ENCODE results near the gene PCSK2. TPM values are rescaled to one million over a fixed set of nuclear protein-coding genes. Genes with fewer than 3 reads are reported as not detected.

The PCSK2 gene
- total RNA-seq, 1 donor from 2014 or later: 46.4 TPM

- H3K27ac Mint-ChIP-seq: no peak overlapping the region
- no peaks in the 10 kb centered on the region for H3K4me1 Mint-ChIP-seq (ENCODE audit: unreplicated experiment)
- no peaks in the 10 kb centered on the region for H3K27me3 Mint-ChIP-seq
- H3K4me3 Mint-ChIP-seq: no peak overlapping the region
- TF ChIP-seq, protein P1, sequence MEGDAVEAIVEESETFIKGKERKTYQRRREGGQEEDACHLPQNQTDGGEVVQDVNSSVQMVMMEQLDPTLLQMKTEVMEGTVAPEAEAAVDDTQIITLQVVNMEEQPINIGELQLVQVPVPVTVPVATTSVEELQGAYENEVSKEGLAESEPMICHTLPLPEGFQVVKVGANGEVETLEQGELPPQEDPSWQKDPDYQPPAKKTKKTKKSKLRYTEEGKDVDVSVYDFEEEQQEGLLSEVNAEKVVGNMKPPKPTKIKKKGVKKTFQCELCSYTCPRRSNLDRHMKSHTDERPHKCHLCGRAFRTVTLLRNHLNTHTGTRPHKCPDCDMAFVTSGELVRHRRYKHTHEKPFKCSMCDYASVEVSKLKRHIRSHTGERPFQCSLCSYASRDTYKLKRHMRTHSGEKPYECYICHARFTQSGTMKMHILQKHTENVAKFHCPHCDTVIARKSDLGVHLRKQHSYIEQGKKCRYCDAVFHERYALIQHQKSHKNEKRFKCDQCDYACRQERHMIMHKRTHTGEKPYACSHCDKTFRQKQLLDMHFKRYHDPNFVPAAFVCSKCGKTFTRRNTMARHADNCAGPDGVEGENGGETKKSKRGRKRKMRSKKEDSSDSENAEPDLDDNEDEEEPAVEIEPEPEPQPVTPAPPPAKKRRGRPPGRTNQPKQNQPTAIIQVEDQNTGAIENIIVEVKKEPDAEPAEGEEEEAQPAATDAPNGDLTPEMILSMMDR (conservative IDR thresholded peaks at IDR 0.05): no peak
- H3K9me3 Mint-ChIP-seq: peaks cover 5% of the 10 kb centered on the region
- no peaks in the 10 kb centered on the region for H3K36me3 Mint-ChIP-seq
- no peak for DNase-seq (ENCODE audit: extremely low spot score, unreplicated experiment)
Observed at GRCh38 chr20:17357238-17357637, 130.4 kb downstream of the PCSK2 start.

DNA sequence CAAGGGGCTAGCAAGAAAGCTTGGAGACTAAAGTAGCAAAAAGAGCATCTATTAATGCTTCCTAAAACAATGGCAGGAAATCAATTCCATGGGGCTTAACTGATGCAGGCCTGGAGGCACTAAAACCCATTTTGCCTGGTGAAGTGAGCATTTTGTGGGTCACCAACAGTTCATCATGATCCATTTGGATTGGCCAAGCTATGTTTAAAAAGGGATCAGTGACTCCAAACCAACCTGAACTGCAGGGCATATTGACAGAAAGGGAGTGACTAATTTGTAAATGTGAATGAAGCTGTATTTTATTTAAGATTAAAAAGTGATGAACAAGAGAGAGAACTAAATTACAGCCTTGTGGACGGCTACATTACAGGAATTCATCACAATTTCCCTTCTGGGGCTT lies 132.0 kb downstream of the PCSK2 start:
- peaks cover 5% of the 10 kb centered on the region for H3K9me3 Mint-ChIP-seq
- H3K36me3 Mint-ChIP-seq: no peaks in the 10 kb centered on the region
- TF ChIP-seq, protein P1 (conservative IDR thresholded peaks at IDR 0.05): no peak
- no peak overlapping the region for H3K27ac Mint-ChIP-seq
- no peak for DNase-seq (ENCODE audit: extremely low spot score, unreplicated experiment)
- H3K27me3 Mint-ChIP-seq: no peaks in the 10 kb centered on the region
- H3K4me1 Mint-ChIP-seq (ENCODE audit: unreplicated experiment): no peaks in the 10 kb centered on the region
- no peak overlapping the region for H3K4me3 Mint-ChIP-seq

- no peak overlapping the region for H3K4me3 Mint-ChIP-seq
- no peaks in the 10 kb centered on the region for H3K36me3 Mint-ChIP-seq
- H3K27me3 Mint-ChIP-seq: peaks cover 4% of the 10 kb centered on the region
- TF ChIP-seq, protein P1 (conservative IDR thresholded peaks at IDR 0.05): no peak
- no peaks in the 10 kb centered on the region for H3K4me1 Mint-ChIP-seq (ENCODE audit: unreplicated experiment)
- no peak for DNase-seq (ENCODE audit: extremely low spot score, unreplicated experiment)
- no peaks in the 10 kb centered on the region for H3K9me3 Mint-ChIP-seq
- H3K27ac Mint-ChIP-seq: no peak overlapping the region
Observed at GRCh38 chr20:17364681-17365080, 137.8 kb downstream of the PCSK2 start.

GRCh38 chr20:17365831-17366230 lies 139.0 kb downstream of the PCSK2 start:
- Mint-ChIP-seq H3K9me3 (no peaks in the 10 kb centered on the region), H3K4me3 (no peak overlapping the region), H3K36me3 (no peaks in the 10 kb centered on the region), H3K27ac (no peak overlapping the region), H3K4me1 (ENCODE audit: unreplicated experiment) (no peaks in the 10 kb centered on the region), H3K27me3 (peaks cover 4% of the 10 kb centered on the region)
- DNase-seq (ENCODE audit: extremely low spot score, unreplicated experiment): no peak
- TF ChIP-seq, protein P1 (conservative IDR thresholded peaks at IDR 0.05): no peak

DNA sequence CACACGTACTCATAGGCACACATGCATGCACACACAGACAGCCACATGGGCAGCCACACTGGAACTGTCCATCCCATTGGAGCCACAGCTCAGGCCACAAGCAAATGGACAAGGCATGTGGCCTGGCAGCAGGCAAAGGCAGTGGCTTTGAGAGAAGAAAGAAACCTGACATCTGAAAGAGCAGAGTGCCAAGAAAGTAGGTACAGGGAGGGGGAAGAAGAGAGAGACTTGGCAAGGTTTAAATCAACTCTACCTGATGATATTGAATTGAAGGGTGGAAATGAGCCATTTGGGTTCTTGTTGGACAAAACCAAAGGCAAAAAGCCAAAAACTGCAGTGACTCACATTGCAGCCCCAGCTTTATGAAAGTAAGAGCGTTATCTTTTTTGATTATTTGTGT lies 142.7 kb downstream of the PCSK2 start:
- DNase-seq (ENCODE audit: extremely low spot score, unreplicated experiment): no peak
- H3K27me3 Mint-ChIP-seq: peaks cover 4% of the 10 kb centered on the region
- no peaks in the 10 kb centered on the region for H3K4me1 Mint-ChIP-seq (ENCODE audit: unreplicated experiment)
- H3K9me3 Mint-ChIP-seq: no peaks in the 10 kb centered on the region
- no peaks in the 10 kb centered on the region for H3K36me3 Mint-ChIP-seq
- no peak overlapping the region for H3K27ac Mint-ChIP-seq
- TF ChIP-seq, protein P1 (conservative IDR thresholded peaks at IDR 0.05): no peak
- H3K4me3 Mint-ChIP-seq: no peak overlapping the region
